ENCODE results near the gene HOXB2.

HOXB2 gene

GRCh38 chr17:48565925-48566710, 21.2 kb upstream of the HOXB2 start:
- DNase-seq (ENCODE audit: low read depth in 2 of 2) = no peak

DNA sequence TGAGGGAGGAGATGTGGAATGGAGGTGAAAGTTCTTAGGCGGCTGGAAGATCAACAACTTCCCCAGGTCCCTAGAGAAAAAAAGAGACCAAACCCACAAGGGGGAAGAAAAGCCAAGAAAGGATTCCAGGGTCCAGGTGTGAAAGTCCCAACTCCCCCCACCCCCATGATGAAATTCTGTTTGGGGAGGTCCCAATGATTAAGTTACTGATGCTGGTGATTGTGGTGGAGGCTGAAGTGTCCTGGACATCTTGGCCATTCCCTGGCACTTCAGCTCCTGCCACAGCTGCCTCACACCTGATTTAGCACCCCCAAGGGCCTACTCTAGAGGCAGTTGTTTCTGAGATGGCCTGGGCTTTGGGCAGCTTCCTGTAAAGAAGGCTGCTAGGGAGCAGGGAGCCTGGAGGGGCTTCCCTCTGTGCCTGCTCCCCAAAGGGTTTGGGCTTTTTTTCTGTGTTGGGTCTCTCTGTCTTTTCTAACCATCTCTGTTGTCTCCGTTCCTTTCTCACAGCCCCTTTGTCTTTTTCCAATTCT, 20.2 kb upstream of the HOXB2 start:
- DNase-seq (ENCODE audit: low read depth in 2 of 2) = no peak

DNA sequence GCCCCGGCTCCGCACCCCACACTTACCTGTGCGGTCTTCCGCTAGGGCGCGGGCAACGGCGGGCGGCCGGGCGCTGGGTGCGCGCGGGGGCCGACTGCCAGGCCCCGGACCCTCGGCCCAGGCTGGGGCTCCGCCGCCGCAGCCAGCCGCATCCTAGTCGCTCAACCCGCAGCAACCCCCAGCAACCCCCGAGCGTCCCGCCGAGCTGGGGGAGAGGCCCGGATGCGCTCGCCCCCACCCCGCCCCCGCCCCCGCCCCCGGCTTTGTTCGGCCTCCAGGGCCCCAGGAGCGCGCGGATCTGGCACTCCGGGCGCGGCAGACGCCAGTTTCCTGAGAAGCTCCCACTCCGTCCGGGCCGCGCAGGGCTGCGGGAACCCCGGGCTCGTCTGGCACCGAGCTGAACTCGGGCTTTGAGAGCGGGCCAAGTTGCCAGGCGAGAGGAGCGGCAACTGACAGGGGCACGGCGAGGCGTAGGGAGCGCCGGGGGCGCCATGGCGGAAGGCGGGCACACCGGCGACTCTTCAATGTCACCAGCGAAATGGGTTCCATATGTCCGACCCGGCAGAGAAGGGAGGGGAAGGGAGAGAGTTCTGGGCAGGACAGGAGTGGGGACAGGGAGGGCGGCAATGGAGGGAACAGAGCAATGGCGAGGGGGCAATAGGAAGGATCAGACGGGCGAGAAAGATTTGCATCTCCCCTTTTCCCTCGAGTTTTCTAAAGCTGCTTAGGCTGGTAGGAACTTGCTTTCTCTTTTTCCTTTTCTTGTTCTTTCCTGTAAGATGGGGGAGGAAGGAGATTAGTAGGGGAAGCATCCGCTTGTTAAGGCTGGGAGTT, 19.5 kb upstream of the HOXB2 start:
- DNase-seq (ENCODE audit: low read depth in 2 of 2) = no peak

DNA sequence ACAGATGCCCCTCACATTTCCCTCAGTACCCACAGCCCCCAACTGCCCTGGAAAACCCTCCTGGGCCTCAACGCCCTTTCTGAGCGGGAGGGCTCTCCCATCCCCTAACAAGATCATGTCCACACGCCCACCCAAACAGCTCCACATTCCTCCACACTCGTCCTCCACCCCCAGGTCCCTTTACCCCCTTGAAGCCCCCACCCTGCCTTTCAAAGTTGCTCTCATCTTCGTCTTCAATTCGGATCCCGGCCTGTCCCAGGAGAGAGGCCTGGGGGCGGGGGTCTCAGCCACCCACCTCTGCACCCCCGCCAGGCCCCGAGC, 18.9 kb upstream of the HOXB2 start:
- DNase-seq (ENCODE audit: low read depth in 2 of 2) = no peak

DNA sequence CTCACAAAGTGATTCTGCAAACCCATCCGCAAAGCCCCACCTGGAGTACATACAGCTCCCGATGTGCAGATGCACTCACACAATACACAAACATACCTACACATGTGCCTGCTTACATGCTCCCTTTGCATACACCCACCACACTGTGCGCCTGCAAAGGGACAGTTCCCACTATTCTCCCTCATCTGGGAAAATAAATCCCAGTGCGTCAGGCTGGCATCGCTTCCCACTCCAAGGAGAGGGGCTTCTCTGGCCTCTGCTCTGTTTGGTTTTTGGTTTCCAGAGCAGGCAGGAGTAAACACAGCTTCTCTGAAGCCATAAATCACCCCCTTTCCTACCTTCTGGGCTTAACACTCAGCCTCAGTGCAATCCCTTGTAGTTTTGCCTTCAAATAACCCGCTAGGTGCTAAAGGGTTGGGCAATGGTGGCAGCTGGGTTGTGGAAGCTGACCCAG, 18.5 kb upstream of the HOXB2 start:
- DNase-seq (ENCODE audit: low read depth in 2 of 2) = no peak

DNA sequence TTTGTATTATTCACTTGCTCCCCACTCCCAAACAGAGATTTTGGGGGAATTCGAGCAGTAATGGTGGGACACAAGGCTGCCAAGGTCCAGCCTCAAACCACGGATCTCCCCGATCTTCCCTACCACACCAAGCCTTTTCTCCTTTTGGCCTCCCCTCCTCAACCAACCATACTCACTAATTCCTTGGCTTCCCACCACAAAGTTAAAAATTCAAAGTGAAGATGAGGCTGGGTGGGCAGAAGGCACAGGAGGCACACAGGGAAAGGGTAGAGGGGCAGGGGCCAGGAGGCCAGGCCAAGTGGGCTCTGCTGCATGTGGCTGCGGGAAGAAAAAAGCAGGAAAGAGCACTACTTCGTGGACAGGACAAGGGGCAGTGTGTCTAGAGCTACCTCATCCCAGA, 18.0 kb upstream of the HOXB2 start:
- no peak for DNase-seq (ENCODE audit: low read depth in 2 of 2)

GRCh38 chr17:48561884-48562810, 17.2 kb upstream of the HOXB2 start:
- DNase-seq (ENCODE audit: low read depth in 2 of 2) = no peak

DNA sequence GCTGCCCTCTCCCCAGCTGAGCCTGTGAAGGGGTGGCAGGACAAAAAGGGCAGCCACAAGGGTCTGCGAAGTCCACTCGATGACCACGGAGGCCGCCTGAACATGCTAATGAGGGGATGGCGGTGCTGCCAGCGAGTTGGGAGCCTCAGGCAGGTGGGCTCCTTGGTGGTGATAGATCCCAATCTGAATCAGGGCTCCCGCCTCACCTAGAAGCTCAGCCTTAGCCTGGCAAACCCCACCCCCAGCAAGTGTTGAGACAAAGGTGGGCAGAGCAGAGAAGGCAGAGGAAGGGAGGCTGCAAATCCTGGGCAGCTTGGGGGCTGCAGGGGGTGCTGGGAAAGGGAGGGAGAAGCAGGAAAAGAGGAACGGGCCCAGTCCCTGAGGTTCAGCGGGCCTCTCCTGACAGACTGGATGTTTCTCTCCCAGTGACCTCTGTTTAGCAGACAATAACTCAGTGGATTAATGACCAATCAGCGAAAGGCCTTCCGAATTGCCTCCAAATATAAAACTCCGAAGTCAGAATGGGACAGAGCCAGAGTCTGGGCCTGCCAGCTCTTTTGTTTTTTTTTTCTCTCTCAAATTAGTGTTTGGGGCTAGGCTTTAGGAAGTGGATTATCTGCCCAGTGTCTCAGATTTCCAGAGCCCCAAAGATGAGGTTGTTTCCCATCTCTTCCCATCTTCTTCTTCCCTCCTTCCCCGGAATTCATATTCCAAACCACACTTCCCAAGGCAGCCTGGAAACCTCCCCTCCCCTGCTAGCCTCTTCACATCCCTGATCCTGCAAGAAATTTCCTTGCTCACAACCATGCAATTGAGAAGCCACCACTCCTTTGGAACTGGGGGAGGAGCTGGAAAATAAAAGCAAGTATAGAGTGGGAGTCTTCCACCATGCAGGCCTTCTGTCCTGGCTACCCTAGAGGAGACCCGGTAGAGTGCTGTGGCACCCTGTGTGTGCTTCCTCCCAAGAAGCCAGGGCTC, 15.2 kb upstream of the HOXB2 start:
- DNase-seq (ENCODE audit: low read depth in 2 of 2) = no peak

GRCh38 chr17:48559122-48559839, 14.4 kb upstream of the HOXB2 start:
- no peak for DNase-seq (ENCODE audit: low read depth in 2 of 2)

DNA sequence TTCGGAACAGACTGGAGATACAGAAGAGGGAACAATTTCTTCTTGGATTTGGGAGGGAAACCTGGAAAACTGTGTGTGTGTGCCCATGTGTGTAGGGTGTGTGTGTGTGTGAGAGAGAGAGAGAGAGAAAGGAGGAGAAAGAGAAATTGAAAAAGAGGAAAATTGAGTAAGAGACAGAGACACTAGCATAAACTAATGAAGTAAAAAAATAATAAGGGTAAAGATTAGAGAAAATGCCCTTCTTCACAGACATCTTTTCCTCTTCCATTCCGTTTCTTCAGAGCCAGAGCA, 13.9 kb upstream of the HOXB2 start:
- no peak for DNase-seq (ENCODE audit: low read depth in 2 of 2)

- no peak for DNase-seq (ENCODE audit: low read depth in 2 of 2)
Measured at GRCh38 chr17:48558057-48558830, 13.3 kb upstream of the HOXB2 start.

- DNase-seq (ENCODE audit: low read depth in 2 of 2) = no peak
Measured at GRCh38 chr17:48556576-48557401, 11.9 kb upstream of the HOXB2 start.

DNA sequence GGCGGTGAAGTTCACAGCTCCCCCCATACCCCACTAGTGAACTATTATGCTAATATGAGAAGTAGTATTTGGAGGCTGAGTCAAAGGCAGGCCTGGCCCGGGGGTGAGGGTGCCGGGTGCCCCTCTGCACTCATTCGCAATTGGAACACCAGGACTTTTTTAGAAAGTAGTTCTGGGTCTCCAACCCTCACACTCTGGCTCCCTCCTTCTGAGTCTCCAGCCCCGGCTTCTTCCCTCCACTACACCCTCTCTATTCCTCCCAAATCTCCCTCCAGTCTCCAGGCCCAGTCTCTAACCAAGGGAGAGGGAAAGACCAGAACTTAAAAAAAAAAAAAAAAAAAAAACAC, 11.3 kb upstream of the HOXB2 start:
- DNase-seq (ENCODE audit: low read depth in 2 of 2) = no peak

GRCh38 chr17:48555258-48556228, 10.6 kb upstream of the HOXB2 start:
- DNase-seq (ENCODE audit: low read depth in 2 of 2) = no peak

GRCh38 chr17:48554412-48555257, 9.7 kb upstream of the HOXB2 start:
- DNase-seq (ENCODE audit: low read depth in 2 of 2) = no peak

GRCh38 chr17:48553826-48554225, 8.9 kb upstream of the HOXB2 start:
- no peak for DNase-seq (ENCODE audit: low read depth in 2 of 2)

DNA sequence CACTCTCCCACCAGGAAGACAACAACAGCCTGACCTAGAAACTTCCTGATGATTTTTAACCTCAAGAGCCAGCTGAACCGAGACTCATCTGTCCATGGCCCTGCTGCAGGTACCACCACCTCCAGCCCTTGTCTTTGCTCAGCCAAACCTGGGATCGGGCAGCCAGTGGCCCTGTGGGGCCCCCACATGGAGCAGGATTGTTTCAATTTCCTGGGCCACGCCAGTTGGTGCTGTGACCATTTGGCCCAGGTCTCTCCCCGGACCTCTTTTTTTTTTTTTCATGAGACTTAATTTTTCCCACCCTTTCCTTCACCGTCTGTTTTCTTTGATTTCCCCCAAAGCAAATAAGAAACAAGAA, 8.3 kb upstream of the HOXB2 start:
- no peak for DNase-seq (ENCODE audit: low read depth in 2 of 2)
